Measurements from ENCODE around the gene UBR4.

The UBR4 gene

DNA sequence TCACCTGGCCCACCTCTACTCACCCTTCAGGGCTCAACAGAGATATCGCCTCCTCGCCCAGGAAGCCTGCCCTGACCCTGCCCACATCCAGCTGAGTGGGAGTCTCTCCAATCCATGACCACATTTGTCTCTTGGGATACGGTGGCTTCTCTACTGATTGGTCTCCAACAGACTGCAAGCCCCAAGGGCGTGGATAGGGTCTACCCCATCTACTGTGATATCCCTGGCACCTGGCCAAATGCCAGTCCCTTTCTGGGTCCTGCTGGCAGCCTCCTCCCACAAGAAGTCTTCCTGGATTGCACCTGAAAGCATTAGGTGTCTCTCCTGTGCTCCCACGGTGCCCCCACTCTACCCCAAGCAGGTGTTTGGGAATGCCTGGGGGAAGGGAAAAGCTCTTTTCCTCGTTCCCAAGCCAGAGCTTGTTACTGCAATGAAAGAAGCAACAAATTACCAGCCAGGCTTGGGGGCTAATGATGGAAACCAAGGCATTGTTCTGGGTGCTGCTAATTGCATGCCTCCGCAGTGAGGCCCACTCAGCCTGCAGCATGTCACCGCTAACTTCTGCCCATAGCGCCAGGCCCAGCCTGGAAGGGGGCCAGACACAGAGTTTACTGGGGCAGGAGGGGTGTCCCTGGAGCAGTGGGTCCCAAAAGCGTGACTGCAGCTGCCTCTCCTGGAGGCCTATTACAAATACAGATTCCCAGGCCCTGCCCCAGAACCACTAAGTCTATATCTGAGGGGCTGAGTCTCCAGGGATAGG is 162.9 kb downstream of the UBR4 start:
- no peak for DNase-seq

DNA sequence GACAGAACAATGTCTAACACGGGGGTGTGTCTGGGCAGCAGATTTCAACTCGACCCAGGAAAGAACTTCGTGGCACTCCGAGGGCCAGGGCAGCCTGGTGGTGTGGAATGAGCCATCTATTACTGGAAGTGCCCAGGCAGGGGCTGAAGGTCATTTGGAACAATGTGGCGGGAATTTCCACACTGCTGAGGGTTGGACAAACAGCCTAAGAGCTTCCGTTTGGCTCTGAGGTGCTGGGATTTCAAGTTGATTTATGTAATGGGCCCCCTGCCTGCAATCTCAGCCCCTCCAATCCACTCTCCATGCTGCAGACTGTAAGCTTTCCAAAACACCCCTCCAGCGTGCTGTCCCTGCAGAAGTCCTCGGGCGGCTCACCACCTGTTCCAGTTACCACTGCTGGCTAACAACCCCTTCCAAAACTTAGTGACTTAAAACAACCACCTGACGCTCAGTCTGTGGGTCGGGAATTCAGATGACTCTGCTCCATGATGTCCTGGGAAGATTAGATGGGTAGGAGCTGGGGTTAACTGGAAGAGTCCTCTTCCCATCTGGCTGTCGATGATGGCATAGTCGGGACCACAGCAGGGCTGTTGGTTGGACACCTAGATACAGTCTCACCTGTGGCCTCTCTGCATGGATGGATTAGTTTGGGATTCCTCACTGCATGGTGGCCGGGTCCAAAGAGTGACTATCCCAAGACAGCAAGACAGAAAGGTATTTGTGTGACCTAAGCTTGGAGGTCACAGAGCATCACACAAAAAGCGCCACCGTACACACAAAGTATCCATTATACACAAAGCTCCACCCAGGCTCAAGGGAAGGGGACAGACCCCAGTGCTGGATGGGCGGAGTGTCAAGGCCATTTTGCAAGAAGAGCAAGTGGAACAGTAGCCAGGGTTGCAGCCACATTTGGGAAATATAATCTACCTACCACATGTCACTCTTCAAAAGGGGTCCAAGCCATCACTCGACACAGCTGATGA is 163.9 kb downstream of the UBR4 start:
- DNase-seq = no peak

DNA sequence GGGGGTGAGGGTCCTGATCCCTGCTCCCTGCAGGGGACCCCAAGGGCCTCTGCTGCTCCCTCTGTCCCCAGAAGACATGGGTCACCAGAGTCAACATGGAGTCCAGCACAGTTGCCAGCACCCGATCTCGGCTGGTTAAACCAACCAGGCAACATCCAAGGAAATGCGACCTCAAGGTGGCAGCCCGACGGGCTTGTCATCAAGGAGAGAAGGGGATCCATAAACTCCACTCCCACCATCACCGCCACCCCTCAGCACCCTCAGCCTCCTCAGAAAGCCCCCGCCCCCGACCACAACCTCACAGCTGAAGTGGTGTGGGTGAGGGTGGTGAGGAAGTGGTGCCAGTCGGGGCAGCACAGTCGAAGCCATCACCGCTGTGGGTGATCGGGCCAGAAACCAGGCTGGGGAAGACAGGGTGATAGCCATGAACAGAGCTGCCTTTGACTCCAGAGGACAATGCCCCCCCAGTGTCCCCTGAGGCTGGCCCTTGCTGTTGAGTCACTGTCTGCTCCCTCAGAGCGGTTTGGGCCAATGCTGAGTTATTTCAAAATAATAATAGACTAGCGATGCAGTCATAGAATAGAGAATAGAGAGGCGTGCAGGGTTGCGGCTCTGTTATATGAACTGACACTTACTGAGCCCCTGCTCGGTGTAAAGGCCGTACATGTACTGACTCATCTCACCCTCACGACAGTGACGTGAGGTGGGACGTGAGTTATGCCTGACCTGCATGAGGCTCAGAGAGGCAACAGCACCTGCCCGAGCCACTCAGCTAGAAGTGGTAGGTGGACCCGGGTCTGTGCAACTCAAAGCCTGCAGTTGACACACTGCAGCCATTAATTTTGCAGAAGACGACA is 164.9 kb downstream of the UBR4 start:
- no peak for DNase-seq

DNA sequence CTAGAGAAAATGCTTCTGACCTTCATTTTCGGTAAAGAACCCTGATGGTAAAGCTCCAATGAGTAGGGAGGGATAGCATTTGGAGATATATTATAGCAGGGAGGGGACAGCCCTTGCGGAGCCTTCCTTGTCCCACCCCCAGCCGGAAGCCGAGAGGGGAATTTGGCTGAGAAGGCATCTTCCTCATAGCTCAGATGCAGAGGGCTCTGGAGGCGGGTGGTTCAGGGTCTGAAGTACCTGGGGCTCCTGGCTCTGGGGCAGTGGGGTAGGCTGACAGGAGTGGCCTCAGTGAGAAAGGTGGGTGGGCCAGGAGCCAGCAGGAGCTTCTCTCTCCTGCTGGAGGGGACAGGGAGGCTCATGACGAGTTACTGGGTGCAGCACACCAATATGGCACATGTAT is 165.6 kb downstream of the UBR4 start:
- DNase-seq = no peak

DNA sequence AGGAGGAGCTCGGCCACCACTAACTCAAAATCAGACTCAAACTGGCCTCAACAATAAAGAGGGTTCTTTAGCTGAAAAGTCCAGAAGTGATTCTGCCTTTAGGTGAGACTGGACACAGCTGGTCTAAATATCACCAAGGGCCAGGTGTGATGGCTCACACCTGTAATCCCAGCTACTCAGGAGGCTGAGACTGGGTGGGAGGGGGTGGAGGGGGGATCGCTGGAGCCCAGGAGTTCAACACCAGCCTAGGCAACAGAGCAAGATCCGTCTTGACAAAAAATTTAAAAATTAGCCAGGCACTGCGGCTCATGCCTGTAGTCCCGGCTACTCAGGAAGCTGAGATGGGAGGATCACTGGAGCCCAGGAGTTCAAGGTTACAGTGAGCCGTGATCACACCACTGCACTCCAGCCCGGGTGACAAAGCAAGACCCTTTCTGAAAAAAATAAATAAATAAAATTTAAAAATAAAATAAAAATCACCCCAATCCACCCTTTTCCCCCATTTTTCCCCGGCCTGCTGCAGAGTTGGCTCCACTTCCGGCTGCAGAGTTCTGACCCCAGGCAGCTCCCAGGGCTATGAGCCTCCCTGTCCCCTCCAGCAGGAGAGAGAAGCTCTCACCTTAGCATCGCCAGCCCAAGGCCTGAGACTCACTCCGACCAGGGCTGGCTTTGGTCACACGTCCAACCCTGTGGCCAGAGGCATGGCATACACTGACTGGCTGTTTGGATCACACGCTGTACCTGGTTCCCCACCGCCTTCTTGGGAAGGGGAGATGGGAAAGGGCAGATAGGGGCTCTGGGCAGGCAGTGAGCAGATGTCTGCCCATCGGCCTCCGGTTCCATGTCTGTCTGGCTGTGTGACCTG is 166.3 kb downstream of the UBR4 start:
- no peak for DNase-seq

DNA sequence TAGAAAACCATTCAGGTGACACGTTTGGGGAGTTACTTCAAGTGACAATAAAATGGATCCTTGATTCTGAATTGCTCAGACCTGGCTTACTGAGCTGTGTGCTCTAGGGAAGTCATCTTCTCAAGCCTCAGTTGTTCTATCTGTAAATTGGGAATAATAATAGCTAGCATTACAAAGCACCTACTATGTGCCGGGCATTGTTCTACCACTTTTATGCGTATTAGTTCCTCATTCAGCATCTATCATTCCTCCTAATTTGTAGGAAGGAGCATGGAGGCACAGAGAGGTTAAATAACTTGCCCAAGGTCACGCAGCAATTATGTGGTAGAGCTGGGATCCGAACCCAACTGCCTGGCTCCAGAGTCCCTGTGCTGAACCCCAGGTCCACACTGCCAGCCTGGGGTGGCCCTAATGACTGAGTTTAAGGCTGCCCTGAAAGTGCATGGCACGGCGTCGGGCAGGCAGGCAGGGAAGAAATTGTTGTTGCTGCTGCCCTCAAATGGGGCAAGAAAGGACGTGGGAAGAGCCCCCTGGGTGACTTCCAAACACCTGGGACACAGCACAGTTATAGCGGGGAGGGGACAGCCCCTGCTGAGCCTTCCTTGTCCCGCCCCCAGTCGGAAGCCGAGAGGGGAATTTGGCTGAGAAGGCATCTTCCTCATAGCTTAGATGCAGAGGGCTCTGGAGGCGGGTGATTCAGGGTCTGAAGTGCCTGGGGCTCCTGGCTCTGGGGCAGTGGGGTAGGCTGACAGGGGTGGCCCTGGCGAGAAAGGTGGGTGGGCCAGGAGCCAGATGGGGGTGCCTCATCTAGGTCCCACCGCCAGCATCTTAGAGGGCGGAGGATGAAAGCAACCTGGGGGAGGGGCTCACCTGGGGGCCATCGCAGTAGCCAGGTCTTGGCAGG is 167.1 kb downstream of the UBR4 start:
- no peak for DNase-seq

DNA sequence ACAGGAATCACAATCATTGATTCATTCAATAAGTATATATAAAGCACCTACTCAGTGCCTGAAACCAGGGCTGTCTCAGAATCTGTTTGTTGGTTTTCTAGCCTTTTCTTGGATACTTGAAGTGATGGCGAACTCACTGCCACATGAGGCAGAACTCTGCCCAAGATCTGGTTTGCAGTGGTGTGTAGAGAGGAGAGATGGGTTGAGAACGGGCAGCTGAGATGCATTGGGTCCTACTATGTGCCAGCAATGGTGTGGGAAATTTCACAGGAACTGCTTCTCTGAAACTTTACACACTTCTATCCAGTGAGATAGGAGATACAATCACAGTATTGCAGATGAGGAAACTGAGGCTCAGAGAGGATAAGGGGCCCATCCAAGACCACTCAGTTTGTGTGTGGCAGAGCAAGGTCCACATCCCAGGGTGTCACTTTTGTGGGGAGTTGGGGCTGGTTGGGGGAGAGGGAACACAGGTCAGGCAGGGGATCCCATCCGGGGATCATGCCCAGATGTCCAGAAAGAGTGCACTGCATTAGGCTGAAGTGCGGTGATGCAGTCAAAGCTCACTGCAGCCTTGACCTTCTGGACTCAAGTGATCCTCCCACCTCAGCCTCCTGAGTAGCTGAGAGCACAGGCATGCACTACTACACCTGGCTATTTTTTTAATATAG is 169.9 kb downstream of the UBR4 start:
- no peak for DNase-seq

DNA sequence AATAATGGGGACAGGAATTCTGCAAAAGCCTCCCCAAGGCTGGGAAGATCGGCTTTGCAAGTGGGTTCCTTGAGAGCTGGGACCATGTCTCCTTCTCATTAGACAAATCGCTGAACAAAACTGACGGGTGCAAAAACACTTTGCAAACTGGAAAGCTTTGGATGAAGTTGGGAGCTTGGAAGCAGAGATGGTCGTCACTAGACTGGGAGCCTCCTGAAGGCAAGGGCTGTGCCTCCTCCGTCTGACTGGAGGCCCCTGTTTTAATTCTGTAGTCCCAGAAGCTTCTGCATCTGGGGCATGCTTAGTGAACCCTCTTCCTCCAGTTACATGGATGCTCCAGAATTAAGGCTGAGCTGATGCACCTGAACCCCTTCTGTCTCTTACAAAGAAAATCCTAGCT is 171.3 kb downstream of the UBR4 start:
- DNase-seq = peak; percentile 7

DNA sequence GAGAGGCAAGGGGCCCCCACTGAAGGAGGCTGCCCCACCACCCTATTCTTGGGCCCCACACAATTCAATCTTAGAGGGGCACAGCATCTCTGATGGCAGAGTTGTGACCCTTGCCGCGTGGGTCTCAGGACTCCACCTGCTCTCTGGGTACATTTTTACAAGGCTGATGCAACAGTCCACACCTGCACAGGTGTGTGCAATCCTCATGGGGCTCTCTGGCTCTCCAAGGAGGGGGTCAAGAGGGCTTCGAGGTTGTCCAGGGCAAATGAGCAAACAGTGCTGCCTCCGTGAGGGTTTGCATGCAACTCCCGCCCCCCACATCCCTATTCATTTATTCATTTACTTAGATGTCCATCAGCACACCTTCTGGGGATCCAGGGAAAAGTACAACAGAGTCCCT is 172.0 kb downstream of the UBR4 start:
- DNase-seq = no peak

DNA sequence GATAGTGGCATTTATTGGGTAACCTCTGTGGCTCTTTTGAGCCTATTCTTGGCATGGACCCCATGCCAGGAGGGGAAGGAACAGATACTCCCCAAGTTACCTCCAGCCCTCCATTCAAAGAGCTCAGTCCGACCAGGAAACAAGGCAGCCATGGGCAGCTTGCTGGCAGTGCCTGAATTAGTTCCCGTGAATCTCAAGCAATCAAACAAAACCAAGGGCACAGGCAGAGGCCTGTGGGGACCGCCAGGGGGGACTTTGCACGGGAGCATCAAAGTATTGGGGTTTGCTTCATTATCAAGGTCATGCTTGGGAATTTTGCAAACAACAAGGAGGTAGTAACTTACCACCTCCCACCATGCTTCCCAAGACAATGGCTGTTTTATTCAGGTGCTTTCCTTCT is 172.4 kb downstream of the UBR4 start:
- no peak for DNase-seq

DNA sequence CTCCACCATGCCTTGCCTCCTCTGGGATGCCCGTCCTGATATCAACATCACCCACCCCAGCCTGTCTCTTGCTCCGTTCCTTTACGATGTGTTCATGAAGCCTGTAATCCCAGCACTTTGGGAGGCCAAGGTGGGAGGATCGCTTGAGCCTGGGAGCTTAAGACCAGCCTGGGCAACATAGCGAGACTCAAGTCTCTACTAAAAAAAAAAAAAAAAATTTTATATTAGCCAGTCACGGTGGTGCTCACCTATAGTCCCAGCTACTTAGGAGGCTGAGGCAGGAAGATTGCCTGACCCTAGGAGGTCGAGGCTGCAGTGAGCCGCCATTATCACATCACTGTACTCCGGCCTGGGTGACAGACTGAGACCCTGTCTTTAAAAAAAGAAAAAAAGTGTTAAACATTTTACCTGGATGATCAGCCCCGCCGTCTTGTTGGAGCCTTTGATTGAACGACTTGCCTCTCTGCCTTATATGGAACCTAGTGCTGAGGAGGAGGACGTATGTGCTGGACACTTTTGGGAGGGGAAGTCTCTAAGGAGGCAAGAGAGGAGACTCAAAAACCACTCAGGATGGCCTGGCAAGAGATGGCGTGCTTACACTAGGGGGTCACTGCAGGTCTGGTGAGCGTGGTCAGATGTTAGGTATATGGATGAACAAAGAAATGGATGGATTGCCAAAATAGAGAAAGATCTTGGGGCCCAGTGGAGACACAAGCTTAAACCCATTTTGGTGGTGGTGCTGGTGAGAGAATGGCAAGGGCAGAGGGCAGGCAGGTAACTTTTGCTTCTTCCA is 173.1 kb downstream of the UBR4 start:
- DNase-seq = no peak

DNA sequence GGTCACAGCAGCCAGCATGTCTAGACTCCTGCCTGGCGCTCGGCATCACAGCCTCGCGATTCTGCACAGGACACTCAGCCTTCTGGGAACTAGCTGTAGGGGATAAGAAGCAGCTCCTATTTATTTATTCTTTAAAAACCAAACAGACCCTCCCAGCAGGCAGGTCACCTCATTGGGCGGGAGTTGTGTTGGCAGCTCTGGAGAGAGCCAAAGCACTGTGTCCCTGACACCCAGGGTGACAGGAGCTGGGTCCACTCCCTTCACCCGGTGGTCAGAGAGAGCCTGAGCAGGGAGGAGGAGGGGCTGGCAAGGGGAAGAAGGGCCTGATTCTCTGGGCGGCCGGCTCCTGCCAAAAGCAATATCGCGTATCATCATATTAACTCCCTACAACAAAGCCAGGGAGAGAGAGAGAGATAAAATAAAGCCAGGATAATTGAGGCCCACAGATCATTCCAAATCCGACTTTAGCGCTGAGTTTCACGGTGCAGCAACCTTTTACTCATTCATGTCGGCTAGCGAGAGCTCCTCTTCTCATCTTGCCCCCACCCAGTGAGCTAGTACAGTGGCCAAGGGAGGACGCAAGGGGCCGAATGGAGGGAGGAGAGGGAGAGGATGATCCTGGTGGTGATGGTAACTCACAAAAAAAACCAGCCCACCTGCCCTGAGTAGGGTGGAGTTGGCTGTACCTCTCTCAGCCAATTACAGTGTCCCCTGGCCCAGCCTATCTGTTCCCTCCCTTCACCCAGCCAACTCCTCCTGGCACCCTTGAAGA is 173.8 kb downstream of the UBR4 start:
- DNase-seq = no peak

DNA sequence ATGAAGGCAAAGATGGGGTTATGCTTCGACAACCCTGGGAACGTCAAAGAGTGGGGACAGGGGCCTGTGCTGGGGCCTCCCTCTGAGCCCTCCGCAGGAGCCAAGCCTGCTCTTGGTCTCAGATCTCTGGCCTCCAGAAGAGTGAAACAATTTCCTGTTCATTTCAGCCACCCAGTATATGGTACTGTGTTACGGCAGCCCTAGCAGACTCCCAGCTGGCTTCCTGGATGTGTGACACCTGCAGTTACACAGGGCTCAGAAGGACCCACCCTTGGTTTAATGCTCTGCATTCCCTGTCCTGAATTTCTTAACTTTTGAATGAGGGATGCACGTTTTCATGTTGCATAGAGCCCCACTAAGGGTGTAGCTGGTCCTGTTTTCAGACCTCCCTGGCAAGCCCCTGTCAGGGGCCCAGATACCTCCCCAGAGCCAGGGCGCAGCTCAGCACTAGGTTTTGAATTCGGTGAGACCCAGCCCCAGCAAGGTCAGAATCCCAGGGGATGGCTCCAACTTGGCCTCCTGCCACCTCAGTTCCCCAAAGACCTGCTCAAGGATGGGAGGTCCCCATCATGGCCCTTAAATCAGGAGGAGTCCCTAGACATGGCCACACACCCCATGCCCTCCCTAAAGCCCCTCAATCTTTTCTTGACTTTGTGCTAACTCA is 174.6 kb downstream of the UBR4 start:
- no peak for DNase-seq

DNA sequence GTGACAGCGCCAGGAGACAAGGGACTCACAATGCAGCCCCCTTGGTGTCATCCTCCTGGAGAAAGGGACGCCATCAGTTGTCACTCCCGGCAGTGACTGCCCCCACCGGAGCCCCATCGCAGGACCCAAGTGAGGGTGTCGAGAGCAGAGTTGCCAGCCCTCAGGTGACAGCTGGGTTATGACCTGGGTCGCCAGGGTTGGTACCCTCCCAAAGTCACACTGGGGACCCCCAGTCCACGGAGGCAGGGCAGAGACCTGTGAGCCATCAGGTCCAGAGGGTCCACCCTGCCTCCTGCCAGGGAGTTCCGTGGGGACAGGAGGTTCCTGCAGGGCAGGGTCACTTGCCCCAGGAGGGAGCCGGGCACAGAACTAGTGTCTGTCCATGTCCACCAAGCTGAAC is 175.3 kb downstream of the UBR4 start:
- DNase-seq = no peak

DNA sequence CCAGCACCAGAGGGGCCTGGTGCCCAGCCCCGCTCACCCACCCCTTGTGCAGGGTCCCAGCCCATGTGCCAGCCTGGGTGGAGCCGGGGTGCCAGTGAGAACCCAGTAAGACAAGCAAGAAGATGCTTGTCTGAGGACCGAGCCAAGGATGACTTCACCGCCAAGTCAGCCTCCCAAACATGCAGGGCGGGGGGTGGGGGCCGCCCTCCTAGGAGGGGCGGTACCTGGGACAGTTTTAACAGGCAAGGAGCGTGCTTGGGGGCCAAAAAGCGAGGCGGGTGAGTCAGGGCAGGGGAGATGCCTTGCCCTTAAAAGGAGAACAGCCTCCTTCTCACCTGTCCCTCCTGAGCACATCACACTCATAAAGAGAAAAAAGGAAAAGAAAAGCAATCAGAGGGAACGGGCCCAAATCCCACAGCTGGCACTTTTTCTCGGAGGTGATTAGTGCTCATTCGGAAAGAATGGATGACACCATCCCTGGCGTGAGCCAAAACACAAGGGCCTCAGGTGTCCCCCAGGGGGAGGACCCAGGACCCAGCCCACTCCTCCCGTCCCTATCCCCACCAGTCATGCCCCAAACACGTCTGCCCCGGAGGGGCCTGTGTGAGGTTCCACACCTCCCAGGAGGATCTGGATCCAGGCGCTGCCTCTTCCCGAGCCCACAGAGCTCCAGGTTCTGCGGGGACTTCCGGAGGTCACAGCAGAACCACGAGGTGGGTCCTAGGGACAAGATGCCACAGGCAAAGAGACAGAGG is 176.0 kb downstream of the UBR4 start:
- DNase-seq = no peak

DNA sequence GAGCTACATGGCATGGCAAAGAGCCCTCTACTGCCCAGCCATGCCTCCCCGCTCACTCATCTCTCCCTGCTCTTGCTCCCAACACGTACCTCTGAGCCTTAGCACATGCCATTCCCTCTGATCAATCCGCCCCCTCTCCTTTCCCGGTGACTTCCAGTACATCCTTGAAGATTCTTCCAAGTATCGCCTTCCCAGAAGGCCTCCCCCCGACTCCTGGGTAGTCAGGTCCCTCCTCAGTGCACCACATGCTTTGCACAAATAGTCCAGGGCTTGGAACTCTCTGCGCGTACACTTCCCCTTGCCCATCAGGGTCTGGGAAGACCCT is 176.6 kb downstream of the UBR4 start:
- no peak for DNase-seq

DNA sequence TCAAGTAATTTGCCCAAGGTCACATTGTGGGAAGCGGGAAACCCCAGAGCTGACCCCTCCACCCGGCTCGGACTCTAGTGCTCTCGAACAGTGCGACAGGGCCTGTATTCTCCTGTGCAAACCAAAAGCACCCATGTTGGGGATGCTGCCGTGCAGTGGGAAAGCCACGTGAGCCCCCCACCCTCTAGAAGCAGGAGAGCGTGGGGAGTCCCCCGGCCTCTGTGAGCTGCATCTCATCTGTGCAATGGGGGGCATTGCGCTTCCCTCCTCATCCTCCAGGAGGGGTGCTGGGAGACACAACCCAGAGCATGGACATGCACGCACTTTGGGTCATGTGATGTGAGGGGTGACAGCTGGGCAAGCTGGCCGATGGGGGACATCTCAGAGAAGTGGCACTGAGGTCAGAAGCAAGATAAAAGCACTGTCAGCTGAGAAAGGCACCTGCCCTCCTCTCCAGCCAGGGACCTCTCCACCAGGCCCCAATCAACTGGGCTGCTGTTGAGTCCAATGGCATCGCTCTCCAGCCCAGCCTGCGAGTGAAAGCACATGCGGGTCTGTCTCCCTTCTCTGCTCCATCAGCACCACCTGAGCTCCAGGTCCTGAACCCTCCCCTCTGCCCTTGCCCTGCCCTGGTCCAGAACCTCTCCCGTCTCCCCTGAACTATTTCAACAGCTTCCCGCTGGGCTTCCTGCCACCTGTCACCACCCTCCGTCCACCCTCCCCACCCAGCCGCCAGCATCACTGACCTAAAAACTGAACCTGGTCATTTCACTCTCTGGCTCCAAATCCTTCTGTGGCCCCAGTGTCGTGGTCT is 177.2 kb downstream of the UBR4 start:
- no peak for DNase-seq

Data from activated CD4-positive, CD25-positive, alpha-beta regulatory T cell treated with anti-CD3 and anti-CD28 coated beads, Interleukin-2, amount 50 U/mL, for 72 hours (primary cell).